Heart left ventricle (tissue), 16 donors: ENCODE data around the gene SELENOT. TPM values are rescaled to one million over a fixed set of nuclear protein-coding genes. Genes with fewer than 3 reads are reported as not detected.

Experiments
- ATAC-seq, 4 donors: fragments of 200-7000 bp; cut with Tn5 transposase; one replicate each; pipeline ENCODE4 v1.9.1; 2020 to 2022; ENCODE audit warnings: moderate library complexity in 4 of 4, mild to moderate bottlenecking in 3 of 4, moderate number of reproducible peaks in 1 of 4
- DNase-seq, 5 donors: peaks; one replicate each; pipeline ENCODE4 v3.0.0-alpha.2; 2020
- H3K27ac ChIP-seq, 12 donors: fragments of 200-600 bp; sonication (generic) in 4 of 12; one replicate each; pipeline versions ENCODE4 v1.5.0 to v1.8.0; 2016 to 2022; ENCODE audit warnings: mild to moderate bottlenecking in 2 of 12
- H3K27me3 ChIP-seq, 9 donors: fragments of 200-600 bp; sonication (generic) in 2 of 9; one replicate each; pipeline versions ENCODE4 v1.5.1 to v1.8.0; 2016 to 2022; ENCODE audit warnings: mild to moderate bottlenecking in 3 of 9
- H3K36me3 ChIP-seq, 9 donors: fragments of 200-600 bp; sonication (generic) in 2 of 9; one replicate each; pipeline versions ENCODE4 v1.5.0 to v1.8.0; 2018 to 2022; ENCODE audit warnings: mild to moderate bottlenecking in 2 of 9
- H3K4me1 ChIP-seq, 12 donors: fragments of 200-600 bp; sonication (generic) in 4 of 12; one replicate each; pipeline versions ENCODE4 v1.5.0 to v1.8.0; 2016 to 2022; ENCODE audit warnings: mild to moderate bottlenecking in 3 of 12
- H3K4me3 ChIP-seq, 12 donors: fragments of 200-600 bp; sonication (generic) in 4 of 12; one replicate each; pipeline versions ENCODE4 v1.5.0 to v1.8.0; 2017 to 2022; ENCODE audit warnings: mild to moderate bottlenecking in 9 of 12, moderate library complexity in 4 of 12
- H3K9me3 ChIP-seq, 12 donors: fragments of 200-600 bp; sonication (generic) in 4 of 12; one replicate each; pipeline versions ENCODE4 v1.5.0 to v1.8.0; 2016 to 2022; ENCODE audit warnings: mild to moderate bottlenecking in 1 of 12
- POLR2A ChIP-seq, 2 donors: fragments of 450-650 bp; IDR thresholded peaks; one replicate each; pipeline ENCODE4 v1.6.1; 2017; ENCODE audit warnings: antibody characterized with exemption in 2 of 2, mild to moderate bottlenecking in 2 of 2, moderate library complexity in 2 of 2
- WGBS, 4 donors: extraction: QIAGEN DNeasy Blood & Tissue Kit in 2 of 4; methylation state at CpG; one replicate each; pipeline versions ENCODE4 v1.1.5 to v1.1.7; 2013 to 2018; 5-methylcytosine and 5-hydroxymethylcytosine counted together
- intact Hi-C, 10 donors: fragments of 100-400 bp; cut with DNase I; formaldehyde crosslinking; loops; one replicate each; pipeline versions ENCODE4 v1.11.1 to v1.14.2; 2022
- polyA plus RNA-seq, 2 donors: library from polyadenylated mRNA; stranded (reverse); fragments of 200-250 nt; gene quantifications; one replicate each; pipeline ENCODE4 v1.2.3, GENCODE V29; 2013
- total RNA-seq, 9 donors: library from RNA; depleted of rRNA in 2 of 9; stranded (reverse); fragments of >200 nt in 2 of 9; fragmentation: NEBNext Ultra II Directional in 3 of 9; extraction: Animal tissue kit (Norgen Biotek cat#: 25700) in 3 of 9; gene quantifications; one replicate each; pipeline versions ENCODE4 v1.1.0 to v1.2.4, GENCODE V29; 2016 to 2023
- TF ChIP-seq, protein P1 (sequence below), 12 donors: fragments of 200-600 bp; sonication (generic) in 4 of 12; IDR thresholded peaks; one replicate each; pipeline versions ENCODE4 v1.5.0 to v1.8.0; 2018 to 2022; ENCODE audit warnings: antibody characterized with exemption in 12 of 12, mild to moderate bottlenecking in 5 of 12
- donor health status: ischemic (EF 13 %, LVEDD 7.1; RV severe dilation, severe dysfunction).
- donor health status: healthy with polysubstance abuse.
- donor health status: DM: no; HTN: yes; CAD: no.
- donor health status: DM: no; HTN: no; CAD: no.
- donor health status: ischemic (EF 25% LVEDD 6.9; RV normal size, moderate dysfunction).
- donor health status: ischemic (EF 25% LVEDD 5.7; RV mildly dilated, moderate dysfunction).
- donor health status: healthy.
- donor health status: DM: yes; HTN: yes; CAD: no.
- donor health status: ischemic (EF 35%, LVEDD 5.7; RV mildly dilated, moderate dysfunction).
- donor health status: nonischemic (EF 11% LVEDD 7.7; RV severe dilation, severe dysfunction).
- donor health status: DM: yes; HTN: yes; CAD: no.
- donor health status: PGD.
- donor health status: ischemic (EF 29% LVEDD 5.4; RV normal size, mild dysfunction).
- donor health status: nonischemic (EF 23%, LVEDD 6.1; RV moderate dilation, normal function).

Gene SELENOT
- total and polyA plus RNA-seq, 11 donors, result 19.4 to 120 (median 80.1) TPM

DNA sequence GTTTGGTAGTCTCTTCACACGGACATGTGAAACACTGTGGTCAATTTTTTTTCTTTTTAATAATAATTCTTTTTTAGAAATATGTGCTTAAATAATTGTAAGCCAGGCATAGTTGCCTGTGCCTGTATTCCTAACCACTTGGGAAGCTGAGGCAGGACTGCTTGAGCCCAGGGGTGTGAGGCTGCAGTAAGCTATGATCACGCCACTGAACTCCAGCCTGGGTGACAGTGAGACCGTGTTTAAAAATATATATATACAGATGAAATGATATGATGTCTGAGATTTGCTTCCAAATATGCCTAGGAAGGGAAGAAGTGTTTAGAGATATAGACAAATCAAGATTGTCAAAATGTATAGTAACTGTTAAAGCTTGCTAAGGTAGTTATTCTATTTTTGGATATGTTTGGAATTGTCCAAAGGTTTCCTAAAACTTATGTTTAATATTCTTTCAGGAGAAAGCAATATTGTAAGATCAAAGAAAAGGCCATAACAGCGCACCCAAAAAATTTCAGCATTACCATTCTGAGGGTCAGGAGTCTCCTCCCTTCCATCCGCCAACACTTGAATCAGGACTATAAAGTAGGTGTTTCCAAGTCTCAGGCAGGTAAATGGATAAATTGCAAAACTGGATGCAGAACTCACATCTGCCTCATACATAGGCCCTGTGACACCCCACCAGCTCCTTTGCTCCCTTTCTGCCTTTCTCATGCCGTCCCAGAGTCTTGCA, 532 bp upstream of the SELENOT start:
- peak overlapping the region; percentile 60 to 96 (median 79) for H3K4me3 ChIP-seq
- ATAC-seq, result peak in 2 of 4 donors; percentile 11 to 21
- H3K27ac ChIP-seq, result peak overlapping the region; percentile 82 to 99 (median 92)
- H3K9me3 ChIP-seq, result no peaks in the 10 kb centered on the region
- DNase-seq, result no peak
- peaks cover 0 to 59% (median 33%) of the 10 kb centered on the region in 12 donors for H3K4me1 ChIP-seq
- peaks cover 0 to 9% (median 0%) of the 10 kb centered on the region in 9 donors for H3K36me3 ChIP-seq
- H3K27me3 ChIP-seq, result no peaks in the 10 kb centered on the region
- intact Hi-C loops, result loop anchor here in 9 of 10 donors (2.0 to 10.0 kb wide), 8 partner anchors 55 to 162 kb away; partner anchors contain the start of genes ERICH6 (in 7 of the 9), EIF2A (in 5 of the 9), SERP1 (in 5 of the 9) and SIAH2 (in 3 of the 9)
- WGBS, 4 donors, result 27 to 38% (median 31%) methylated on average over 6 of the region's 6 CpGs
- TF ChIP-seq, protein P1, sequence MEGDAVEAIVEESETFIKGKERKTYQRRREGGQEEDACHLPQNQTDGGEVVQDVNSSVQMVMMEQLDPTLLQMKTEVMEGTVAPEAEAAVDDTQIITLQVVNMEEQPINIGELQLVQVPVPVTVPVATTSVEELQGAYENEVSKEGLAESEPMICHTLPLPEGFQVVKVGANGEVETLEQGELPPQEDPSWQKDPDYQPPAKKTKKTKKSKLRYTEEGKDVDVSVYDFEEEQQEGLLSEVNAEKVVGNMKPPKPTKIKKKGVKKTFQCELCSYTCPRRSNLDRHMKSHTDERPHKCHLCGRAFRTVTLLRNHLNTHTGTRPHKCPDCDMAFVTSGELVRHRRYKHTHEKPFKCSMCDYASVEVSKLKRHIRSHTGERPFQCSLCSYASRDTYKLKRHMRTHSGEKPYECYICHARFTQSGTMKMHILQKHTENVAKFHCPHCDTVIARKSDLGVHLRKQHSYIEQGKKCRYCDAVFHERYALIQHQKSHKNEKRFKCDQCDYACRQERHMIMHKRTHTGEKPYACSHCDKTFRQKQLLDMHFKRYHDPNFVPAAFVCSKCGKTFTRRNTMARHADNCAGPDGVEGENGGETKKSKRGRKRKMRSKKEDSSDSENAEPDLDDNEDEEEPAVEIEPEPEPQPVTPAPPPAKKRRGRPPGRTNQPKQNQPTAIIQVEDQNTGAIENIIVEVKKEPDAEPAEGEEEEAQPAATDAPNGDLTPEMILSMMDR (IDR thresholded peaks at IDR 0.05), result no peak
- no peak for TF ChIP-seq POLR2A (IDR thresholded peaks at IDR 0.05)

DNA sequence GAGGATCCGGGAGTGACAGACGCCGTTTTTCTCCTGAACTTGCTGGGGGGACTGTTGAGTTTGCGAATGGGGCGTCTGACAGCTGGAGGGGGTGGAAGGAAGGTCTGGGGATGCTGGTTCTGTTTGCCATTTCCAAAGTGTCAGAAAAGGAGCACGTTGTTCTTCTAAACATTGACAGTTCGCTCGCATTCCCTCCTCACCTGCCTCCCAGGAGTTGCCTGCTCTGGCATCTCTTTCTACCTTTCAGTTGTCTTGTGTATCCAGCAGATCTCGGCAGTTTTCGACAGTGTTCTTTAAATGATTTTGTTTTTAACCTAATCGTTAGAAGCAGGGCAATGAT, 829 bp downstream of the SELENOT start:
- Histone ChIP-seq H3K27me3 (no peaks in the 10 kb centered on the region), H3K4me3 (peak overlapping the region; percentile 60 to 96 (median 79)), H3K27ac (peak overlapping the region; percentile 82 to 99 (median 92)), H3K36me3 (peaks cover 0 to 9% (median 3%) of the 10 kb centered on the region in 9 donors), H3K4me1 (peaks cover 0 to 72% (median 38%) of the 10 kb centered on the region in 12 donors), H3K9me3 (no peaks in the 10 kb centered on the region)
- intact Hi-C loops, result loop anchor here in 9 of 10 donors (2.0 to 10.0 kb wide), 8 partner anchors 57 to 161 kb away; partner anchors contain the start of genes ERICH6 (in 7 of the 9), EIF2A (in 5 of the 9), SERP1 (in 5 of the 9) and SIAH2 (in 3 of the 9)
- ATAC-seq (peak in 1 of 4 donors; percentile 0), DNase-seq (no peak)
- TF ChIP-seq POLR2A (IDR thresholded peaks at IDR 0.05), result no peak
- TF ChIP-seq, protein P1 (IDR thresholded peaks at IDR 0.05), result no peak
- WGBS, 4 donors, result 0 to 1% (median 1%) methylated on average over 11 of the region's 11 CpGs

DNA sequence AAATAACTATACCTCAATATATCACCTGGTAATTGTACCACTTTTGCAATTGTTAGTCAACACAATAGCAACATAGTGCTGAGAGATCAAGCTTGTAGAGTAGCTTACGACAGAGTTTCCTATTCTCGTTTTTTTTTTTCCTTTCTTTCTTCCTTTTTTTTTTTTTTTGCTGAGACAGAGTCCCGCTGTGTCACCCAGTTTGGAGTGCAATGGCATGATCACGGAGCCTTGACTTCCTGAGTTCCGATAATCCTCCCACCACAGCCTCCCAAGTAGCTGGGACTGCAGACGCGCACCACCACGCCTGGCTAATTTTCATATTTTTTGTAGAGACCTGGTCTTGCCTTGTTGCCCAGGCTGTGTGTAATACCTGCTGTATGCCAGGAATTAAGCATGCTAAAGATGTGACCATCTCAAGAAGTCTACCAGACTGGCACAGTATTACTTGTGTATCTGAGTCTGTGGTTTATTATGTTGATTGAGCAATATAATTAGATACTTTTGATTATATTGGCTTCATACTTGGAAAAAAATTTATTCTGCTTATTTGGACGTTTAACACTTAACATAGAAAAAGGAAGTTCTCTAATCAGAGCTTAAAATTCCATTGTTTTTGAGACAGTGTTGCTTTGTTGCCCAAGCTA, 3.0 kb downstream of the SELENOT start:
- WGBS, 4 donors, result 69 to 77% (median 75%) methylated on average over 9 of the region's 9 CpGs
- TF ChIP-seq, protein P1 (IDR thresholded peaks at IDR 0.05), result no peak
- no peak for TF ChIP-seq POLR2A (IDR thresholded peaks at IDR 0.05)
- H3K27me3 ChIP-seq, result no peaks in the 10 kb centered on the region
- H3K4me3 ChIP-seq, result peak overlapping the region in 1 of 12 donors; percentile 23
- intact Hi-C loops, result loop anchor here in 4 of 10 donors (10.0 kb wide), 3 partner anchors 61 to 159 kb away; partner anchors contain the start of genes ERICH6 (in 2 of the 4), EIF2A (in 1 of the 4), SERP1 (in 1 of the 4) and SIAH2 (in 1 of the 4)
- H3K36me3 ChIP-seq, result peaks cover 0 to 9% (median 3%) of the 10 kb centered on the region in 9 donors
- no peaks in the 10 kb centered on the region for H3K9me3 ChIP-seq
- H3K27ac ChIP-seq, result peak overlapping the region in 6 of 12 donors; percentile 1 to 98 (median 14)
- H3K4me1 ChIP-seq, result peaks cover 0 to 80% (median 46%) of the 10 kb centered on the region in 12 donors
- ATAC-seq (no peak), DNase-seq (peak in 1 of 5 donors; percentile 36)
